IPS-NIHi7 (cell line): ENCODE results near the gene FAM229A.

Experiments
- DNase-seq: peaks from one replicate; pipeline ENCODE4 v3.0.0; 2012; ENCODE audit warnings: mixed read lengths; ENCODE audit errors: extremely low spot score

The FAM229A gene

DNA sequence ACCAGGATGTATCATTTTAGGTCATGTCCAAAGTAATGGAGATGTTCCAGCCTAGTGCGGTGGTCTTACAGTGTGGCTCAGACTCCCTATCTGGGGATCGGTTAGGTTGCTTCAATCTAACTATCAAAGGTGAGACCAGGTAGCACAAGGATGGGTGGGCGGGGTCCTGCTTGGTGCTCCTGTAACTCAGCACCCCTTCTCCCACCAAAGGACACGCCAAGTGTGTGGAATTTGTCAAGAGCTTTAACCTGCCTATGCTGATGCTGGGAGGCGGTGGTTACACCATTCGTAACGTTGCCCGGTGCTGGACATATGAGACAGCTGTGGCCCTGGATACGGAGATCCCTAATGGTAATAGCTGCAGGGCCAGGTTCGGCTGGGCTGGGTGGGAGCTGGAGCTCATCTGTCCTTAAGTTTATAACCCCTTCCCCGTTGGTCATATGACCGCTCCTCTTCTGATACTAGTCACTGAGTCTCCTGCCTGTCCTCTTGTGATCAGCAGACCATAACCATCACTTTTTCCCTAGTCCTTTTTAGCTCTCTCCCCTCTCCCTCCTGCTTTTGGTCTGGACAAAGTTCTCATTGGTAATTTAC lies 31.6 kb downstream of the FAM229A start:
- no peak for DNase-seq

DNA sequence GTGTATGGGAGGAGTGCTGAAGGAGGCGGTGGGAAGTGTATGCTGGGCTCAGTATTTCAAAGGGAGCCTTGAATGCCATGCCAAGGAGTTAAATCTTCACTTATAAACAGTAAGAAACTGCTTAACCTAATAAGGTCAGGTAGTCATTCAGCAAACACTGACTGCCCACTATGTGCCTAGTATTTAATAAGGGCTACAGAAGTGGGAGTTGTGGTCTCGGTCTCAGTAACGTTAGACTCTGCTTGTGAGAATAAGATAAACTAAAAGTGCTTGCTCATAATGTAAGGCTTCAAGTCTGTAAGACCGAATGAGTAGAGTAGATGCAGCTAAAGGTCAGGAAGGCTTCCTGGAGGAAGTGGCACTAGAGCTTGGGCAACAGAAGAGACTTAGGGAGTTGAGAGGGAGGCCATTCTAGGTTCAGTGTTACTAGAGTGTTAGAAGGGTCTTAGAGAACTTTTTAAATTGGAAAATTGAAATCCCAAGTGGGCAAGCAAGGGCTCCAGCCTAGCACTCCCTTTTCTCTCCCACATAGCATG lies 32.3 kb downstream of the FAM229A start:
- DNase-seq = no peak

DNA sequence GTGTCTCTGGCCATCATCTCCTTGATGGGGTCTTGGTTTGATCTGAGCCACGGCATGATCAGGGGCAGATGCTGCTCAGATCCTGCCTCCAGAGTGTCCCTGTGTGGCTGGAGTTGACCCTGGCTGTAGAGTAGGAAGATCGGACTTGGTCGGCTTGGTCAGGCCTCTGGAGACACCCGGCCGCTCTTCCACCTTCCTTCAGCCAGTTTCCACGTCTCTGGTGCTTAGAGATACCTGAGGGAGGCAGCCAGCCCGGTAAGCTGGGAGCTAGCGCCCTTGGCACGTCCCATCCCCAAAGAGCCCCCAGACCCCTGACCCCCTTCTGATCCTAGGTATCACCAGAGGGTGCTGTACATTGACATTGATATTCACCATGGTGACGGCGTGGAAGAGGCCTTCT lies 35.1 kb downstream of the FAM229A start:
- no peak for DNase-seq

DNA sequence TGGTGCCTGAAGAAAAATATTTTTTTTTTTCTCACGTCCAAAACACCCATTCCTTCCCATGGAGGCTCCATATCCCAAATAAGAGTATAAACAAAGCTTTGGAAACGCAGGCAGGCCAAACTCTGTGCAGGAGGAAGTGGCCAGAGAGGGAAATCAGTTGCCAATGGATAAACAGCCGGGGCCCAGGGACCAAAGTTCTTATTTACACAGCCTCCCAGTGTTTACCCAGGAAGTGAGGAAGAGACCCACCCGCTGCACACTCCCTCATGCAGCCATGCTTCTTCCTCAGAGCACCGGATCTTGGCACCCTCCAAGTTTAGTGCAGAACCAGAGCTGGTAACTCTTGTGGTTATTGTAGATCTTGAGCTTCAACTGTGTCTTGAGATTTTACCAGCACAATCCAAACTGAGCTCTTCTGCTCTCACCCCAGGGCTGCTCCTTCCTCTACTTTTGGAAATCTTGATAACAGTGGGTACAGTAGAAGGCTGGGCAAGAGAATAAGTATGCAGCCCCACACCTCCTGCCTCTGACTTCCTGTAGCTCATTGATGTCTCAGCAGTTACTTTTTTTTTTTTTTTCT lies 40.5 kb downstream of the FAM229A start:
- no peak for DNase-seq

DNA sequence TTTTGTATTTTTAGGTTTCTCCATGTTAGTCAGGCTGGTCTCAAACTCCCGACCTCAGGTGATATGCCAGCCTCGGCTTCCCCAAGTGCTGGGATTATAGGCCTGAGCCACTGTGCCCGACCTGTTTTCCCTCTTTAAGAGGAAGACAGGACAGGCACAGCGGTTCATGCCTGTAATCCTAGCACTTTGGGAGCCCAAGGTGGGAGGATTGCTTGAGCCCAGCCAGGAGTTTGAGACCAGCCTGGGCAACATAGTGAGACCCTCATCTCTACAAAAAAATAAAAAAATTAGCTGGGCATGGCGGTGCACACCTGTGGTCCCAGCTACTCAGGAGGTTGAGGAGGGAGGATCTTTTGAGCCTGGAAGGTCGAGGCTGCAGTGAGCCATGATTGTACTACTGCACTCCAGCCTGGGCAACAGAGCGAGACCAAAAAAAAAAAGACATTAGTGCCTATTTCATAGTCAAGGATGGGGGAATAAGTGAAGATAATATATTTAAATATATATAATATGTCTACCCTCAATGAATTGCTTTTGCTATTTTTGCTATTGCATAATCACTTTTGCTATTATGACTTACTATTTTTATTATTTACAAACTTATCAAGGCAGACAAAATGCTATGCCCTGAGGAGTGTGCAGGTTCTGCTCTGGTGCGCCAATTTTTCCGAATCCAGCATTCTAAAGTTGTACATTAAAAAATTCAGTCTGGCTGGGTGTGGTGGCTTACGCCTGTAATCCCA lies 44.0 kb downstream of the FAM229A start:
- no peak for DNase-seq

DNA sequence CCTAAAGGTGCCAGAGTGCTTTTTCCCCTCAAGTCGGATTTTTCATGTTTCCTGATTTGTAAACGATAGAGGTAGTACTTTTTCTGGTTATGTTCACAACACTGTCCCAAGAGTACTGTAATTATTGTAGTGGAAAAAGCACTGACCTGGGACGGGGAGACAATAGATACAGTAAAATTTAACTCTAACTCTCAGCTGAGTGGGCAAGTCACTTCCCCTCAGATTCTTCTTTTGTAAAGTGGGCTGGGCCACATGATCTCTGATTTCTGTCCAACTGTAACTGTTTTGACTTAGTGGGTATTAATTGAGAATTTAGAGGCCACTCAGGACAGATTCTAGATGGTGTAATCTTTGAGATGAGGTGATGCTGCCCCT lies 45.4 kb downstream of the FAM229A start:
- no peak for DNase-seq

DNA sequence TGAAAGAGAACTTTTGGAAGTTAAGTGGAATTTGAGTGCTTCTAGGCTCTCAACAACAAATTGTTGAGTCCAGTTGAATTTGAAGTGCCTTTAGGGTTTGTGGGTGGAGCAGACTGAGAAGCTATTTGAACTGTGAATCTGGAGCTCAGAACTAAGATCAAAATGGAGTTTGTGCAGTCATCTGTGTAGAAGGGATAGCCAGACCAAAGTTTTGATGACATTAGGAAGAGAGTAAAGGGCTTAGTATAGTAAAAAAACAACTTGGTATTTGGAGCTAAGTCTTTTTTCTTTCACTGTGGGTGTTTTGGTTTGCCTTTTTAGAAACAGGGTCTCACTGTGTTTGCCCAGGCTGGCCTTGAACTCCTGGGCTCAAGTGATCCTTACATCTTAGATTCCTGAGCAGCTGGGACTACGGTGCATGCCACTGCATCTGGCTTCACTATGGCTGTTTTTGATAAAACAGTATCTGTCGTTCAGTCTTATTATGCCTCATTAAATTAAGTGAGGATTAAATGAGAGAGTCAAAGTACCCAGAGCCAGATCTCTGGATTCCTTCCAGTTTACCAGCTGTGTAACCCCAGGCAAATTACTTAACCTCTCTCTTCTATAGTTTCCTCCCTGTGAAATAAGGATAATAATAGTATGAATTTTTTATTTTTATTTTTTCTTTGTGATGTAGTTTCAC lies 50.4 kb downstream of the FAM229A start:
- DNase-seq = no peak
